Progenitor cell of endocrine pancreas (in vitro differentiated cells): ENCODE results near the gene RGSL1. TPM values are rescaled to one million over a fixed set of nuclear protein-coding genes. Genes with fewer than 3 reads are reported as not detected.

Experiments
- DNase-seq: peaks from one replicate; pipeline ENCODE4 v3.0.0; 2021; ENCODE audit warnings: low spot score; ENCODE audit not compliant: unreplicated experiment
- H3K27ac Mint-ChIP-seq: 2 replicates; pipeline ENCODE4 v1.8.0; 2021; ENCODE audit warnings: mild to moderate bottlenecking, moderate library complexity, mixed read lengths
- H3K27me3 Mint-ChIP-seq: 2 replicates; pipeline ENCODE4 v1.8.0; 2021; ENCODE audit warnings: mixed read lengths
- H3K36me3 Mint-ChIP-seq: 2 replicates; pipeline ENCODE4 v1.8.0; 2022; ENCODE audit warnings: mixed read lengths; ENCODE audit not compliant: insufficient read depth
- H3K4me1 Mint-ChIP-seq: 2 replicates; pipeline ENCODE4 v1.8.0; 2021; ENCODE audit warnings: low read depth, mixed read lengths
- H3K4me3 Mint-ChIP-seq: 2 replicates; pipeline ENCODE4 v1.8.0; 2021; ENCODE audit warnings: low read depth, mild to moderate bottlenecking, moderate library complexity, mixed read lengths
- H3K9me3 Mint-ChIP-seq: 2 replicates; pipeline ENCODE4 v1.8.0; 2021; ENCODE audit warnings: low read depth, mixed read lengths
- CTCF ChIP-seq: fragments of 200-600 bp; sonication (generic); IDR thresholded peaks from one replicate; pipeline ENCODE4 v1.5.0; 2021; ENCODE audit warnings: antibody characterized with exemption, mild to moderate bottlenecking; ENCODE audit not compliant: unreplicated experiment
- total RNA-seq: library from RNA; stranded (reverse); gene quantifications from 2 replicates; pipeline ENCODE4 v1.2.1, GENCODE V29; 2021

The RGSL1 gene
- total RNA-seq, 1 donor from 2014 or later, result not detected

GRCh38 chr1:182493063-182493462, 43.1 kb downstream of the RGSL1 start:
- DNase-seq, result no peak
- H3K4me3 Mint-ChIP-seq, result no peak overlapping the region
- no peak for TF ChIP-seq CTCF
- H3K9me3 Mint-ChIP-seq, result peaks cover 2% of the 10 kb centered on the region
- H3K36me3 Mint-ChIP-seq, result no peaks in the 10 kb centered on the region
- H3K4me1 Mint-ChIP-seq, result peaks cover 1% of the 10 kb centered on the region
- H3K27ac Mint-ChIP-seq, result no peak overlapping the region
- H3K27me3 Mint-ChIP-seq, result no peaks in the 10 kb centered on the region

- no peaks in the 10 kb centered on the region for H3K36me3 Mint-ChIP-seq
- no peak for DNase-seq
Observed at GRCh38 chr1:182495002-182495401, 45.1 kb downstream of the RGSL1 start.

GRCh38 chr1:182495693-182496092, 45.7 kb downstream of the RGSL1 start:
- Mint-ChIP-seq H3K4me1 (no peaks in the 10 kb centered on the region), H3K27me3 (no peaks in the 10 kb centered on the region), H3K27ac (no peak overlapping the region), H3K9me3 (no peaks in the 10 kb centered on the region), H3K36me3 (no peaks in the 10 kb centered on the region), H3K4me3 (no peak overlapping the region)
- no peak for TF ChIP-seq CTCF
- DNase-seq, result no peak

More at GRCh38 chr1:182495002-182495401, 45.1 kb downstream of the RGSL1 start:
- no peaks in the 10 kb centered on the region for H3K4me1 Mint-ChIP-seq
- no peaks in the 10 kb centered on the region for H3K9me3 Mint-ChIP-seq
- no peak for TF ChIP-seq CTCF
- H3K27ac Mint-ChIP-seq, result no peak overlapping the region
- H3K4me3 Mint-ChIP-seq, result no peak overlapping the region
- H3K27me3 Mint-ChIP-seq, result no peaks in the 10 kb centered on the region

GRCh38 chr1:182507685-182508084, 57.7 kb downstream of the RGSL1 start:
- TF ChIP-seq CTCF, result no peak
- Mint-ChIP-seq H3K27ac (no peak overlapping the region), H3K27me3 (no peaks in the 10 kb centered on the region), H3K36me3 (peaks cover 2% of the 10 kb centered on the region), H3K4me3 (no peak overlapping the region), H3K4me1 (no peaks in the 10 kb centered on the region), H3K9me3 (peaks cover 13% of the 10 kb centered on the region)
- no peak for DNase-seq

GRCh38 chr1:182515556-182515955, 65.6 kb downstream of the RGSL1 start:
- TF ChIP-seq CTCF, result no peak
- Mint-ChIP-seq H3K27ac (no peak overlapping the region), H3K27me3 (no peaks in the 10 kb centered on the region), H3K4me1 (no peaks in the 10 kb centered on the region), H3K9me3 (peaks cover 18% of the 10 kb centered on the region), H3K4me3 (no peak overlapping the region), H3K36me3 (no peaks in the 10 kb centered on the region)
- DNase-seq, result no peak
